Ovary (tissue), 9 donors: ENCODE measurements around the gene MRPL4. TPM values are rescaled to one million over a fixed set of nuclear protein-coding genes. Genes with fewer than 3 reads are reported as not detected.
A peak's percentile ranks its signal among the peaks of the same experiment; 100 is the strongest.

Source experiments
- DNase-seq, 5 donors: peaks; one replicate each; pipeline ENCODE4 v3.0.0-alpha.2; 2019 to 2020
- H3K27ac ChIP-seq, 2 donors: fragments of 200-600 bp; one replicate each; pipeline versions ENCODE4 v1.5.1 to v1.8.0; 2019 to 2022
- H3K27me3 ChIP-seq: fragments of 200-600 bp; one replicate; pipeline ENCODE4 v1.8.0; 2022
- H3K36me3 ChIP-seq: fragments of 200-600 bp; sonication (generic); one replicate; pipeline ENCODE4 v1.5.1; 2019
- H3K4me1 ChIP-seq: one replicate; pipeline ENCODE4 v1.8.1; 2013; ENCODE audit warnings: mild to moderate bottlenecking, moderate library complexity; ENCODE audit not compliant: insufficient read depth
- H3K4me3 ChIP-seq: fragments of 200-600 bp; sonication (generic); one replicate; pipeline ENCODE4 v1.5.1; 2017
- H3K9me3 ChIP-seq, 2 donors: fragments of 200-600 bp in 1 of 2; sonication (generic) in 1 of 2; one replicate each; pipeline versions ENCODE4 v1.5.1 to v1.8.1; 2013 to 2019; ENCODE audit warnings: mild to moderate bottlenecking in 1 of 2, moderate library complexity in 1 of 2
- EP300 ChIP-seq: sonication (generic); formaldehyde crosslinking; IDR thresholded peaks from one replicate; pipeline ENCODE4 v1.6.1; 2017; ENCODE audit warnings: antibody characterized with exemption
- POLR2A ChIP-seq: fragments of 450-650 bp; IDR thresholded peaks from one replicate; pipeline ENCODE4 v1.6.1; 2017; ENCODE audit warnings: antibody characterized with exemption, mild to moderate bottlenecking, moderate library complexity
- WGBS, 3 donors: extraction: QIAGEN DNeasy Blood & Tissue Kit in 1 of 3; methylation state at CpG; one replicate each; pipeline versions ENCODE4 v1.1.5 to v1.1.7; 2013 to 2017; 5-methylcytosine and 5-hydroxymethylcytosine counted together
- intact Hi-C, 4 donors: fragments of 100-400 bp; cut with DNase I; formaldehyde crosslinking; loops; one replicate each; pipeline versions ENCODE4 v1.11.0 to v1.15.1; 2022 to 2023
- polyA plus RNA-seq, 2 donors: library from polyadenylated mRNA; stranded (reverse); fragments of 200-250 nt in 1 of 2; fragments of 350-450 nt in 1 of 2; fragmentation: Illumina TruSeq in 1 of 2; extraction: RNeasy Lipid Tissue Mini Kit (QIAGEN cat#74804) in 1 of 2; gene quantifications; one replicate each; pipeline ENCODE4 v1.2.3, GENCODE V29; 2013 to 2014
- total RNA-seq, 7 donors: library from RNA; depleted of rRNA in 2 of 7; stranded (reverse); fragments of >200 nt in 2 of 7; fragmentation: NEBNext Ultra II Directional in 3 of 7; extraction: Animal tissue kit (Norgen Biotek cat#: 25700) in 3 of 7; gene quantifications; one replicate each; pipeline versions ENCODE4 v1.1.0 to v1.2.4, GENCODE V29; 2016 to 2023
- TF ChIP-seq, protein P1 (sequence below), 3 donors: fragments of 450-650 bp in 2 of 3; fragments of 200-600 bp in 1 of 3; IDR thresholded peaks; one replicate each; pipeline versions ENCODE4 v1.5.1 to v1.8.0; 2016 to 2022; ENCODE audit warnings: antibody characterized with exemption in 3 of 3, mild to moderate bottlenecking in 1 of 3
- donor health status: DM: no; HTN: no; CAD: no; lungs with moderate emphysema.
- donor health status: DM: no; HTN: no; CAD: no.
- donor health status: Bipolar disorder and iron deficiency.
- donor health status: DM: yes; HTN: yes; CAD: no.
- donor health status: DM: no; HTN: no; CAD: no.
- donor health status: DM: yes; HTN: yes; CAD: no.

The MRPL4 gene
- total and polyA plus RNA-seq, 9 donors, result 4.7 to 73.3 (median 58.9) TPM

DNA sequence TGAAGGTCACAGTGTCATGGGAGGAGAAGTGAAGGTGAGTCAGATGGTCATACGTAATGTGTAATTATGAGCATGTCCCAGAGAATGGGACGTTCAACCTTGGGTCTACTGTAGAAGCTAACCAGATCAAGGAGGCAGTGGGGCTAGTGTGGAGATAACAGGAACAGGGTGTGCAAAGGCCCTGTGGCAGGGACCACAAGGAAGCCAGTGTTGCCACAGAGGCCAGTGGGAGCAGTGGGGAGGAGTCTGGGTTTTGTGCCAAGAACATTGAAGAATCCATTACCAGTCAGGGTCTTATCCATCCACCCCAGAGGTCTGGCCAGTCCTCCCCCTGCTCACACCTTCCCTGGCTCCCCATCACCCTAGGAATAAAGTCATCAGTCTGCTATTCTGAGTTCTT is 3.3 kb downstream of the MRPL4 start:
- TF ChIP-seq, protein P1, sequence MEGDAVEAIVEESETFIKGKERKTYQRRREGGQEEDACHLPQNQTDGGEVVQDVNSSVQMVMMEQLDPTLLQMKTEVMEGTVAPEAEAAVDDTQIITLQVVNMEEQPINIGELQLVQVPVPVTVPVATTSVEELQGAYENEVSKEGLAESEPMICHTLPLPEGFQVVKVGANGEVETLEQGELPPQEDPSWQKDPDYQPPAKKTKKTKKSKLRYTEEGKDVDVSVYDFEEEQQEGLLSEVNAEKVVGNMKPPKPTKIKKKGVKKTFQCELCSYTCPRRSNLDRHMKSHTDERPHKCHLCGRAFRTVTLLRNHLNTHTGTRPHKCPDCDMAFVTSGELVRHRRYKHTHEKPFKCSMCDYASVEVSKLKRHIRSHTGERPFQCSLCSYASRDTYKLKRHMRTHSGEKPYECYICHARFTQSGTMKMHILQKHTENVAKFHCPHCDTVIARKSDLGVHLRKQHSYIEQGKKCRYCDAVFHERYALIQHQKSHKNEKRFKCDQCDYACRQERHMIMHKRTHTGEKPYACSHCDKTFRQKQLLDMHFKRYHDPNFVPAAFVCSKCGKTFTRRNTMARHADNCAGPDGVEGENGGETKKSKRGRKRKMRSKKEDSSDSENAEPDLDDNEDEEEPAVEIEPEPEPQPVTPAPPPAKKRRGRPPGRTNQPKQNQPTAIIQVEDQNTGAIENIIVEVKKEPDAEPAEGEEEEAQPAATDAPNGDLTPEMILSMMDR (IDR thresholded peaks at IDR 0.05), result no peak
- TF ChIP-seq POLR2A, result no peak
- TF ChIP-seq EP300, result no peak
- DNase-seq, result no peak
- 81 to 92% (median 92%) methylated on average over 2 of the region's 2 CpGs for WGBS, 3 donors
- Histone ChIP-seq H3K4me3 (no peak overlapping the region), H3K27ac (no peak overlapping the region), H3K9me3 (no peaks in the 10 kb centered on the region), H3K4me1 (peaks cover 6% of the 10 kb centered on the region), H3K27me3 (no peaks in the 10 kb centered on the region), H3K36me3 (no peaks in the 10 kb centered on the region)
- intact Hi-C loops, result loop anchor here in 3 of 4 donors (5.0 to 10.0 kb wide), 3 partner anchors 61 to 323 kb away; partner anchors contain the start of genes OLFM2 (in 2 of the 3) and DNMT1 (in 1 of the 3)

DNA sequence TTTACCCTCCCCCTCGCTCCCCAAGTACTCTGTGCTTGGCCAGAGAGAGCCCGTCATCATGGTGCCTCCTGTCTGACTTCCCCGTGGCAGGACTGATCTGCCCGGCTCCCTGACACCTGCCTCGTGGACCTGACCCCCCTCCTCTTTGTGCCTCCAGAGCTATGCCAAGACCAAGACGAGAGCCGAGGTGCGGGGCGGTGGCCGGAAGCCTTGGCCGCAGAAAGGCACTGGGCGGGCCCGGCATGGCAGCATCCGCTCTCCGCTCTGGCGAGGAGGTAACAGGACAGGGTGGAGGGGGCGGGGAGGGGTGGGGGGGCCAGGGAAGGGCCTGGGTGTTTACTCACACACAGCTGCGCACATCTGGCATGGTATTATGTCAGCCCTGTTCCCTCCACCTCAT is 4.5 kb downstream of the MRPL4 start:
- WGBS, 3 donors, result 57 to 72% (median 61%) methylated on average over 16 to 18 of the region's 18 CpGs
- no peak overlapping the region for H3K4me3 ChIP-seq
- H3K4me1 ChIP-seq, result peaks cover 3% of the 10 kb centered on the region
- no peak for TF ChIP-seq POLR2A
- TF ChIP-seq, protein P1 (IDR thresholded peaks at IDR 0.05), result no peak
- TF ChIP-seq EP300, result no peak
- no peak overlapping the region for H3K27ac ChIP-seq
- no peaks in the 10 kb centered on the region for H3K36me3 ChIP-seq
- H3K27me3 ChIP-seq, result no peaks in the 10 kb centered on the region
- no peaks in the 10 kb centered on the region for H3K9me3 ChIP-seq
- DNase-seq, result peak in 1 of 5 donors; percentile 29
- intact Hi-C loops, result loop anchor here in 3 of 4 donors (5.0 to 10.0 kb wide), 3 partner anchors 62 to 324 kb away; partner anchors contain the start of genes OLFM2 (in 2 of the 3) and DNMT1 (in 1 of the 3)

DNA sequence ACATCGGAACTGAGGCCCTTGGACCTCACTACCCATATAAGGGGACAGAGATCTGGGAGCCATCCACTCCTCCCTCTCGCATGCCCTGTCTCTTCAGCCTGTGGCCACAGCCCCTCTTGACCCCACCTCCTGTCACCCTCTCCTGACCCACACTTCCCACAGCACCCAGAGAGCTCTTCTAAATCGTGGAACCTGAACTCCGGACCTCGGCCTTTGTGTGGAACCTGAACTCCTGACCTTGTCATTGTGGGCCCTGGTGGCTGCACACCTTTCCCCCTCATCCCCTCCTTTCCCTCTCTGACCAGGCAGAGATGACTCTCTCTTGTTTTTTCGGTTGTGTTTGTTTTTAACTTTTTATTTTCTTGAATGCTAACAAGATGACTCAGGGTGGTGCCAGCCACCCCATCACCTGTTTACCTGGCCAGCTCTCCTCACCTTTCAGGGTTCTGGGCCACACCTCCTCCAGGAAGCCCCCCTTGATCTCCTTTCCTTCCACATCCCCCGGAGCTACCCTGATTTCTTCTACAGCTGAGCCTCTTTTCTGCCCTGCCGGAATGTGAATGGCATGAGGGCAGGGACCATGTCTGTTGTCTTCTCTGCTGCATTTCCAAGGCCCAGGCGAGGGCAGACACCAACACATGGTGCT is 5.1 kb downstream of the MRPL4 start:
- TF ChIP-seq POLR2A (no peak), EP300 (no peak)
- TF ChIP-seq, protein P1 (IDR thresholded peaks at IDR 0.05), result no peak
- DNase-seq, result no peak
- no peaks in the 10 kb centered on the region for H3K27me3 ChIP-seq
- H3K36me3 ChIP-seq, result no peaks in the 10 kb centered on the region
- no peak overlapping the region for H3K27ac ChIP-seq
- peaks cover 3% of the 10 kb centered on the region for H3K4me1 ChIP-seq
- no peak overlapping the region for H3K4me3 ChIP-seq
- H3K9me3 ChIP-seq, result no peaks in the 10 kb centered on the region
- WGBS, 3 donors, result 68 to 76% (median 69%) methylated on average over 9 of the region's 9 CpGs
- intact Hi-C loops, result loop anchor here in 3 of 4 donors (5.0 to 10.0 kb wide), 3 partner anchors 62 to 325 kb away; partner anchors contain the start of genes OLFM2 (in 2 of the 3) and DNMT1 (in 1 of the 3)

DNA sequence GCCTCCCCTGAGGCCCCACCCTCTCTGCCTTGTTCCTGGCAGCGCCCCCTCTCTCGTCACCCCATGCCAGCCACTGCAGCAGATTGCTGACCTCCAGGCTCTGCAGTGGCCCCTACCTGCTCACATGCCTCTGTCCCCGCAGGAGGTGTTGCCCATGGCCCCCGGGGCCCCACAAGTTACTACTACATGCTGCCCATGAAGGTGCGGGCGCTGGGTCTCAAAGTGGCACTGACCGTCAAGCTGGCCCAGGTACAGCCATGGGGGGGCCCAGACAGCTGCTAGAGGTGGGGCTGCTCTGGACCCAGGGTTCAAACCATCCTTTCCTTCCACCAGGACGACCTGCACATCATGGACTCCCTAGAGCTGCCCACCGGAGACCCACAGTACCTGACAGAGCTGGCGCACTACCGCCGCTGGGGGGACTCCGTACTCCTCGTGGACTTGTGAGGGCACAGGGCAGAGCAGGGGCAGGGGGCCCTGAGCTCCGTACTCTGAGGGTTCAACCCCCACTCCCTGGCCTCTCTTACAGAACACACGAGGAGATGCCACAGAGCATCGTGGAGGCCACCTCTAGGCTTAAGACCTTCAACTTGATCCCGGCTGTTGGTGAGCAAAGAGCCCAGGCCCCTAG is 6.2 kb downstream of the MRPL4 start:
- TF ChIP-seq, protein P1 (IDR thresholded peaks at IDR 0.05), result no peak
- no peak for TF ChIP-seq EP300
- no peak for TF ChIP-seq POLR2A
- Histone ChIP-seq H3K9me3 (no peaks in the 10 kb centered on the region), H3K36me3 (no peaks in the 10 kb centered on the region), H3K4me1 (no peaks in the 10 kb centered on the region), H3K27ac (no peak overlapping the region), H3K4me3 (no peak overlapping the region), H3K27me3 (no peaks in the 10 kb centered on the region)
- intact Hi-C loops, result loop anchor here in 3 of 4 donors (5.0 to 10.0 kb wide), 3 partner anchors 63 to 326 kb away; partner anchors contain the start of genes OLFM2 (in 2 of the 3) and DNMT1 (in 1 of the 3)
- DNase-seq, result peak in 1 of 5 donors; percentile 27
- WGBS, 3 donors, result 93 to 96% (median 93%) methylated on average over 18 of the region's 18 CpGs
